ENCODE measurements around the gene LSP1. TPM values are rescaled to one million over a fixed set of nuclear protein-coding genes. Genes with fewer than 3 reads are reported as not detected.
"Not testable (repeated sequence)": the region's sequence is repeated elsewhere in the genome, so short reads cannot be mapped to it uniquely, and the experiment has no call there.

The LSP1 gene, protein sequence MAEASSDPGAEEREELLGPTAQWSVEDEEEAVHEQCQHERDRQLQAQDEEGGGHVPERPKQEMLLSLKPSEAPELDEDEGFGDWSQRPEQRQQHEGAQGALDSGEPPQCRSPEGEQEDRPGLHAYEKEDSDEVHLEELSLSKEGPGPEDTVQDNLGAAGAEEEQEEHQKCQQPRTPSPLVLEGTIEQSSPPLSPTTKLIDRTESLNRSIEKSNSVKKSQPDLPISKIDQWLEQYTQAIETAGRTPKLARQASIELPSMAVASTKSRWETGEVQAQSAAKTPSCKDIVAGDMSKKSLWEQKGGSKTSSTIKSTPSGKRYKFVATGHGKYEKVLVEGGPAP
- total RNA-seq: 100 to 1,000 TPM; 227 to 422 (median 358) TPM
- 100 to 1,000 TPM; 136 to 350 (median 148) TPM for polyA plus RNA-seq
- long read RNA-seq, donor 1, transcript LSP1-201 (11 exons, 1,699 nt): major isoform, 12 of 30 reads
- long read RNA-seq, donor 1, partial matches to known transcripts: 18 of 30 reads
- long read RNA-seq, donor 1, other reads (novel, unspliced or antisense): 0 of 30 reads
- long read RNA-seq, donor 2, transcript LSP1-201 (11 exons, 1,699 nt): major isoform, 26 of 2,312 reads
- long read RNA-seq, donor 2, partial matches to known transcripts: 1,941 of 2,312 reads
- long read RNA-seq, donor 2, other reads (novel, unspliced or antisense): 344 of 2,312 reads

DNA sequence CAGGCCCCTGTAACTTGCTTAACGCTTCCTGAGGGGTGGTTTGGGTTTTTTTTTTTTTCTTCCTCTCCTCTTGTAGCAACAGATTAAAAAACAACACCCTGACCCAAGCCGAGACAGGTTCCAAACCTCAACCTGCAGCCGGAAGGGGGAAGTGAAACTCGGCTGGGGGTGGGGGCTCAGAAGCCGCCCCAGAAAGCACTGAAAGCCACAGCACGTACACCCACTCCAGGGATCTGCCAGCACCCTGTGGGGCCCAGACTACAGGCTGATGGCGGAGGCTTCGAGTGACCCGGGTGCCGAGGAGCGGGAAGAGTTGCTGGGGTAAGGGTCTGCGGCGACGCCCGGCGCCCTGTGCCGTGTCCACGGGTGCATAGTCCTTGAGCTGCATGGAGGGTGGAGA, at the start of gene LSP1:
TSS of gene LSP1 (plus strand) at position 208 of the 400 bp plus-strand sequence. CDS start at position 269, 61 bp downstream.
- no peaks in the 10 kb centered on the region for H3K27me3 ChIP-seq (replicated peaks in 1 of 7)
- TF ChIP-seq POLR2AphosphoS5 (IDR thresholded peaks at IDR 0.05): peak; percentile 83 to 86 (median 84)
- TF ChIP-seq, protein P1, sequence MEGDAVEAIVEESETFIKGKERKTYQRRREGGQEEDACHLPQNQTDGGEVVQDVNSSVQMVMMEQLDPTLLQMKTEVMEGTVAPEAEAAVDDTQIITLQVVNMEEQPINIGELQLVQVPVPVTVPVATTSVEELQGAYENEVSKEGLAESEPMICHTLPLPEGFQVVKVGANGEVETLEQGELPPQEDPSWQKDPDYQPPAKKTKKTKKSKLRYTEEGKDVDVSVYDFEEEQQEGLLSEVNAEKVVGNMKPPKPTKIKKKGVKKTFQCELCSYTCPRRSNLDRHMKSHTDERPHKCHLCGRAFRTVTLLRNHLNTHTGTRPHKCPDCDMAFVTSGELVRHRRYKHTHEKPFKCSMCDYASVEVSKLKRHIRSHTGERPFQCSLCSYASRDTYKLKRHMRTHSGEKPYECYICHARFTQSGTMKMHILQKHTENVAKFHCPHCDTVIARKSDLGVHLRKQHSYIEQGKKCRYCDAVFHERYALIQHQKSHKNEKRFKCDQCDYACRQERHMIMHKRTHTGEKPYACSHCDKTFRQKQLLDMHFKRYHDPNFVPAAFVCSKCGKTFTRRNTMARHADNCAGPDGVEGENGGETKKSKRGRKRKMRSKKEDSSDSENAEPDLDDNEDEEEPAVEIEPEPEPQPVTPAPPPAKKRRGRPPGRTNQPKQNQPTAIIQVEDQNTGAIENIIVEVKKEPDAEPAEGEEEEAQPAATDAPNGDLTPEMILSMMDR (IDR thresholded peaks at IDR 0.05 in 8 of 11, conservative IDR thresholded peaks at IDR 0.05 in 3 of 11): no peak
- peak within 1 kb of the TSS; percentile 56 to 74 (median 59) for H3K4me3 ChIP-seq
- intact Hi-C loops (cut with DNase I; ENCODE audit: low total_unique reads): no loop called here
- peak; percentile 95 for DNase-seq
- 17 to 31% (median 29%) methylated on average over 18 of the region's 18 CpGs for WGBS, 5 donors
- peaks cover 0 to 24% (median 0%) of the 10 kb centered on the region in 6 donors for H3K36me3 ChIP-seq
- H3K9me3 ChIP-seq: no peaks in the 10 kb centered on the region
- peaks cover 45 to 100% (median 82%) of the 10 kb centered on the region in 6 donors for H3K4me1 ChIP-seq
- H3K27ac ChIP-seq: peak within 1 kb of the TSS; percentile 79 to 94 (median 92)

DNA sequence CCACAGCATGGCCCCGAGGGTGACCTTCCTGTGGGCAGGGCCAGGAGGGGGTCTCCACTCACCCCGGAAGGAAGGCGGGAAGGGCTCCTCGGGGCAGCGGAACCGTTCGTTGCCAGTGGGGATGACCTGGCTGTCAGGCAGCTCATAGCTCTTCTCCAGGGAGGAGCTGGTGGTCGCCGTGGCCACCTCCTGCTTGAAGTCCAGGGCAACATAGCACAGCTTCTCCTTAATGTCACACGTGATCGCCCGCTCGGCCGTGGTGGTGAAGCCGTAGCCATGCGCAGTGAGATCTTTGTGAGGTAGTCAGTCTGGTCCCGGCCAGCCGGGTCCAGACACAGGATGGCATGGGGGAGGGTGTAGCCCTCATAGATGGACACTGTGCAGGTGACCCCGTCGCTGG, 49.6 kb upstream of the LSP1 start:
- Histone ChIP-seq H3K27me3 (replicated peaks in 1 of 7) (peaks cover 0 to 52% (median 0%) of the 10 kb centered on the region in 7 donors), H3K9me3 (no peaks in the 10 kb centered on the region), H3K27ac (no peak overlapping the region), H3K4me1 (no peaks in the 10 kb centered on the region), H3K4me3 (no peak overlapping the region), H3K36me3 (no peaks in the 10 kb centered on the region)
- TF ChIP-seq POLR2A (IDR thresholded peaks at IDR 0.05): no peak
- TF ChIP-seq, protein P1 (IDR thresholded peaks at IDR 0.05 in 8 of 11, conservative IDR thresholded peaks at IDR 0.05 in 3 of 11): no peak
- no peak for TF ChIP-seq POLR2AphosphoS5 (IDR thresholded peaks at IDR 0.05)
- intact Hi-C loops (cut with DNase I; ENCODE audit: low total_unique reads): no loop called here
- DNase-seq: no peak
- 82 to 97% (median 92%) methylated on average over 16 to 20 of the region's 20 CpGs for WGBS, 5 donors

DNA sequence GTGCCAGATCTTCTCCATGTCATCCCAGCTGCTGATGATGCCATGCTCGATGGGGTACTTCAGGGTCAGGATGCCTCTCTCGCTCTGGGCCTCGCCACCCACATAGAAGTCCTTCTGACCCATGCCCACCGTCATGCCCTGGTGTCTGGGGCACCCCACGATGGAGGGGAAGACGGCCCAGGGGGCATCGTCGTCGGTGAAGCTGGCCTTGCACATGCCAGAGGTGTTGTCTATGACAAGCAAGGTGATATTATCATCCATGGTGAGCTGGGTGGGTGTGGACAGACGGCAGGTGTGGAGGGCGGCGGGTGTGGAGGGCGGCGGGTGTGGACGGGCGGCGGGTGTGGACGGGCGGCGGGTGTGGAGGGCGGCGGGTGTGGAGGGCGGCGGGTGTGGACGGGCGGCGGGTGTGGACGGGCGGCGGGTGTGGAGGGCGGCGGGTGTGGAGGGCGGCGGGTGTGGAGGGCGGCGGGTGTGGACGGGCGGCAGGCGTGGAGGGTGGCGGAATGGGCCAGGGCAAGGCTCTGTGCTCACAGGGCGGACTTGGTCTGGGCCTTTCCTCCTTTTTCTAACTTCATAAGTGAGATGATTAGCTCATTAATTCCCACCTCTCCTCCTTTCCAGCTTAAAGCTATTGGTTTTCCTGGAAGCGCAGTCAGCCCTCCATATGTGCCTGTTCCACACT, 48.9 kb upstream of the LSP1 start:
- DNase-seq; H3K9me3 ChIP-seq; H3K4me3 ChIP-seq; H3K4me1 ChIP-seq; intact Hi-C loops (cut with DNase I; ENCODE audit: low total_unique reads); H3K27ac ChIP-seq; H3K36me3 ChIP-seq: not testable (repeated sequence)
- 87 to 99% (median 91%) methylated on average over 16 to 35 of the region's 42 CpGs for WGBS, 5 donors
- peaks cover 0 to 52% (median 0%) of the 10 kb centered on the region in 7 donors for H3K27me3 ChIP-seq (replicated peaks in 1 of 7)

DNA sequence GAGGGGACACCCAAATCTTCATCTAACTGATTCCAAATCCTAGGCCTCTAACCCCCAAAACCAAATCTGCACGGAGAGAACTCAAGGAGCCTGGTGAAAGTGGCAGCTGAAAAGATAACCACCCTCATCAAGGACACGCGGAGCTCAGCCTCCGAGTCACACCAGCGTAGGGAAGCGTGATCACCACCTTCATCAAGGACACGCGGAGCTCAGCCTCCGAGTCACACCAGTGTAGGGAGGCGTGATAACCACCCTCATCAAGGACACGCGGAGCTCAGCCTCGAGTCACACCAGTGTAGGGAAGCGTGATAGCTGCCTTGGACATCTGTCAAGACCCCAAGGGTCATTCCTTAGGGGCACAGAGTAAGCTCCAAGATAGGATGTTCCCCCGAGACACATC, 47.4 kb upstream of the LSP1 start:
- Histone ChIP-seq H3K36me3 (no peaks in the 10 kb centered on the region), H3K27me3 (replicated peaks in 1 of 7) (peaks cover 0 to 42% (median 0%) of the 10 kb centered on the region in 7 donors), H3K27ac (no peak overlapping the region), H3K9me3 (no peaks in the 10 kb centered on the region), H3K4me3 (no peak overlapping the region), H3K4me1 (peaks cover 0 to 5% (median 0%) of the 10 kb centered on the region in 6 donors)
- 82 to 91% (median 90%) methylated on average over 15 of the region's 15 CpGs for WGBS, 5 donors
- intact Hi-C loops (cut with DNase I; ENCODE audit: low total_unique reads): no loop called here
- DNase-seq: no peak
- TF ChIP-seq POLR2AphosphoS5 (IDR thresholded peaks at IDR 0.05) (no peak), POLR2A (IDR thresholded peaks at IDR 0.05) (no peak)
- TF ChIP-seq, protein P1 (IDR thresholded peaks at IDR 0.05 in 8 of 11, conservative IDR thresholded peaks at IDR 0.05 in 3 of 11): no peak
